Duodenal mucosa (tissue), 2 donors: ENCODE measurements around the gene PRM2.
A peak's percentile ranks its signal among the peaks of the same experiment; 100 is the strongest.
"Not testable (repeated sequence)": the region's sequence is repeated elsewhere in the genome, so short reads cannot be mapped to it uniquely, and the experiment has no call there.

Experiments
- H3K27ac ChIP-seq: one replicate; pipeline ENCODE4 v1.7.0; 2013; ENCODE audit warnings: low read depth, low read length
- H3K27me3 ChIP-seq, 2 donors: one replicate each; pipeline ENCODE4 v1.7.0; 2013; ENCODE audit warnings: low read length in 2 of 2, control low read depth in 1 of 2; ENCODE audit not compliant: insufficient read depth in 2 of 2, control insufficient read depth in 1 of 2
- H3K36me3 ChIP-seq, 2 donors: one replicate each; pipeline ENCODE4 v1.7.0; 2013; ENCODE audit warnings: low read length in 2 of 2, control low read depth in 1 of 2; ENCODE audit not compliant: insufficient read depth in 2 of 2, control insufficient read depth in 1 of 2
- H3K4me1 ChIP-seq, 2 donors: one replicate each; pipeline ENCODE4 v1.7.0; 2013; ENCODE audit warnings: low read length in 2 of 2, control low read depth in 1 of 2; ENCODE audit not compliant: insufficient read depth in 2 of 2, control insufficient read depth in 1 of 2
- H3K4me3 ChIP-seq, 2 donors: one replicate each; pipeline ENCODE4 v1.7.0; 2013; ENCODE audit warnings: low read length in 2 of 2, low read depth in 1 of 2
- H3K9ac ChIP-seq, 2 donors: one replicate each; pipeline ENCODE4 v1.7.0; 2013; ENCODE audit warnings: low read length in 2 of 2, low read depth in 1 of 2
- H3K9me3 ChIP-seq, 2 donors: one replicate each; pipeline ENCODE4 v1.7.0; 2013; ENCODE audit warnings: low read length in 2 of 2, control low read depth in 1 of 2; ENCODE audit not compliant: control insufficient read depth in 1 of 2

The PRM2 gene

GRCh38 chr16:11298143-11298900 lies 22.0 kb upstream of the PRM2 start:
- no peak overlapping the region for H3K4me3 ChIP-seq
- no peak overlapping the region for H3K27ac ChIP-seq
- H3K4me1 ChIP-seq: peaks cover 13% of the 10 kb centered on the region in 2 donors
- no peaks in the 10 kb centered on the region for H3K9me3 ChIP-seq
- H3K36me3 ChIP-seq: no peaks in the 10 kb centered on the region
- peaks cover 0 to under 1% of the 10 kb centered on the region in 2 donors for H3K27me3 ChIP-seq
- H3K9ac ChIP-seq: no peak overlapping the region

GRCh38 chr16:11297492-11298142 lies 21.3 kb upstream of the PRM2 start:
- H3K27me3 ChIP-seq: peaks cover 0 to 5% of the 10 kb centered on the region in 2 donors
- peaks cover 13% of the 10 kb centered on the region in 2 donors for H3K4me1 ChIP-seq
- no peaks in the 10 kb centered on the region for H3K9me3 ChIP-seq
- H3K4me3 ChIP-seq: peak overlapping the region; percentile 53 to 65
- H3K36me3 ChIP-seq: no peaks in the 10 kb centered on the region
- no peak overlapping the region for H3K27ac ChIP-seq
- peak overlapping the region; percentile 13 to 32 for H3K9ac ChIP-seq

GRCh38 chr16:11296706-11297491 lies 20.6 kb upstream of the PRM2 start:
- peak overlapping the region; percentile 38 to 65 for H3K4me3 ChIP-seq
- H3K36me3 ChIP-seq: no peaks in the 10 kb centered on the region
- H3K27me3 ChIP-seq: peaks cover 0 to 5% of the 10 kb centered on the region in 2 donors
- peak overlapping the region; percentile 13 to 32 for H3K9ac ChIP-seq
- no peak overlapping the region for H3K27ac ChIP-seq
- H3K9me3 ChIP-seq: no peaks in the 10 kb centered on the region
- peaks cover 13% of the 10 kb centered on the region in 2 donors for H3K4me1 ChIP-seq

- H3K27ac ChIP-seq: no peak overlapping the region
- H3K9me3 ChIP-seq: no peaks in the 10 kb centered on the region
- H3K36me3 ChIP-seq: no peaks in the 10 kb centered on the region
- peaks cover 0 to 5% of the 10 kb centered on the region in 2 donors for H3K27me3 ChIP-seq
- no peak overlapping the region for H3K4me3 ChIP-seq
- no peak overlapping the region for H3K9ac ChIP-seq
- H3K4me1 ChIP-seq: peaks cover 13% of the 10 kb centered on the region in 2 donors
Measured at GRCh38 chr16:11296351-11296705, 20.0 kb upstream of the PRM2 start.

- no peaks in the 10 kb centered on the region for H3K36me3 ChIP-seq
- H3K4me1 ChIP-seq: peaks cover 13% of the 10 kb centered on the region in 2 donors
- no peak overlapping the region for H3K9ac ChIP-seq
- no peak overlapping the region for H3K27ac ChIP-seq
- H3K9me3 ChIP-seq: no peaks in the 10 kb centered on the region
- peaks cover 0 to 5% of the 10 kb centered on the region in 2 donors for H3K27me3 ChIP-seq
- no peak overlapping the region for H3K4me3 ChIP-seq
Measured at GRCh38 chr16:11295672-11296071, 19.4 kb upstream of the PRM2 start.

GRCh38 chr16:11292076-11292748 lies 15.9 kb upstream of the PRM2 start:
- Histone ChIP-seq H3K4me3 (no peak overlapping the region), H3K9me3 (no peaks in the 10 kb centered on the region), H3K27me3 (peaks cover 0 to 5% of the 10 kb centered on the region in 2 donors), H3K36me3 (no peaks in the 10 kb centered on the region), H3K9ac (no peak overlapping the region), H3K4me1 (peaks cover 4 to 6% of the 10 kb centered on the region in 2 donors), H3K27ac (no peak overlapping the region)

- Histone ChIP-seq H3K9ac (no peak overlapping the region), H3K36me3 (no peaks in the 10 kb centered on the region), H3K27ac (no peak overlapping the region), H3K9me3 (no peaks in the 10 kb centered on the region), H3K27me3 (peaks cover 0 to 5% of the 10 kb centered on the region in 2 donors), H3K4me3 (no peak overlapping the region), H3K4me1 (no peaks in the 10 kb centered on the region)
Measured at GRCh38 chr16:11291091-11291703, 14.9 kb upstream of the PRM2 start.

GRCh38 chr16:11290102-11290893 lies 14.0 kb upstream of the PRM2 start:
- H3K36me3 ChIP-seq: no peaks in the 10 kb centered on the region
- H3K4me3 ChIP-seq: no peak overlapping the region
- no peak overlapping the region for H3K9ac ChIP-seq
- H3K27ac ChIP-seq: no peak overlapping the region
- H3K4me1 ChIP-seq: no peaks in the 10 kb centered on the region
- H3K27me3 ChIP-seq: peaks cover 0 to 5% of the 10 kb centered on the region in 2 donors
- no peaks in the 10 kb centered on the region for H3K9me3 ChIP-seq

GRCh38 chr16:11289696-11290095 lies 13.4 kb upstream of the PRM2 start:
- H3K27me3 ChIP-seq, H3K36me3 ChIP-seq: not testable (repeated sequence)

More at GRCh38 chr16:11289696-11290095, 13.4 kb upstream of the PRM2 start:
- not testable (repeated sequence) for H3K9me3 ChIP-seq, H3K27ac ChIP-seq, H3K4me1 ChIP-seq, H3K4me3 ChIP-seq, H3K9ac ChIP-seq
